Measurements from ENCODE around the gene ATP6V1E1. TPM values are rescaled to one million over a fixed set of nuclear protein-coding genes. Genes with fewer than 3 reads are reported as not detected.

The ATP6V1E1 gene
- total and polyA plus RNA-seq, 2 of the 13 experiments (the other 11 are each of a cell fraction or from before 2014, with no cell fraction given), result 69.3 to 90.9 TPM

DNA sequence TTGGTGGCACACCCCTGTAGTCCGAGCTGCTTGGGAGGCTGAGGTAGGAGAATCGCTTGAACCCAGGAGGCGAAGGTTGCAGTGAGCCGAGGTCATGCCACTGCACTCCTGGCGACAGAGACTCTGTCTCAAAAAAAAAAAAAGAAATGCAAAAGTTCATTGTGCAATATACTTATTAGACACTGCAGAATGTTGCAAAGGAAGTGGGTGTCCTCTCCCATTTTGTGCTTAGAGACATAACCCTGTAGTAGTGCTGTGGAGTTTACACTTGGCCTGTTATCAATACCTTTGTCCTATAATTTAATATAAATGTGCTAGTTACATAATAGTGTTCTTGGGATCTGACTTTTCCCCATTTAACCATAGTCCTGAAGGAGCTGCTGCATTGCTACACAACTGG is 19.4 kb upstream of the ATP6V1E1 start:
- no peak overlapping the region for H3K4me3 ChIP-seq (replicated peaks in 1 of 3; ENCODE audit: insufficient read depth in 1 of 3, low read depth in 2 of 3, low read length in 3 of 3)
- H4K20me1 ChIP-seq (ENCODE audit: insufficient read depth, low read length), result no peaks in the 10 kb centered on the region
- intact Hi-C loops (cut with micrococcal nuclease; ENCODE audit: unreplicated experiment) (no loop called here), in situ Hi-C loops (cut with HindIII; ENCODE audit: extremely low pct_ligation_motif_present, low pct_unique_long_range_greater_than_20kb) (no loop called here)
- H3K79me2 ChIP-seq (ENCODE audit: insufficient read depth, low read length), result no peaks in the 10 kb centered on the region
- no peak overlapping the region for H2AFZ ChIP-seq (ENCODE audit: low read length)
- no peak for DNase-seq (ENCODE audit: low spot score)
- ChIA-PET CTCF (ENCODE audit: low intra/inter-chr PET ratio, low total read pairs) (no interaction called here), POLR2A (interaction anchor here (1.7 kb wide), 1 partner anchor 9 kb away, joined by 8 read pairs; the partner anchor contains the start of gene BCL2L13)
- no peak for ATAC-seq
- TF ChIP-seq ZKSCAN5 (CRISPR knock-in tag; IDR thresholded peaks at IDR 0.05), result no peak
- TF ChIP-seq CEBPB (IDR thresholded peaks at IDR 0.05; ENCODE audit: borderline replicate concordance, low read depth, low read length), result 0 out of 2 replicates have a peak, but pooled peaks have one; percentile 6
- TF ChIP-seq, protein P1, sequence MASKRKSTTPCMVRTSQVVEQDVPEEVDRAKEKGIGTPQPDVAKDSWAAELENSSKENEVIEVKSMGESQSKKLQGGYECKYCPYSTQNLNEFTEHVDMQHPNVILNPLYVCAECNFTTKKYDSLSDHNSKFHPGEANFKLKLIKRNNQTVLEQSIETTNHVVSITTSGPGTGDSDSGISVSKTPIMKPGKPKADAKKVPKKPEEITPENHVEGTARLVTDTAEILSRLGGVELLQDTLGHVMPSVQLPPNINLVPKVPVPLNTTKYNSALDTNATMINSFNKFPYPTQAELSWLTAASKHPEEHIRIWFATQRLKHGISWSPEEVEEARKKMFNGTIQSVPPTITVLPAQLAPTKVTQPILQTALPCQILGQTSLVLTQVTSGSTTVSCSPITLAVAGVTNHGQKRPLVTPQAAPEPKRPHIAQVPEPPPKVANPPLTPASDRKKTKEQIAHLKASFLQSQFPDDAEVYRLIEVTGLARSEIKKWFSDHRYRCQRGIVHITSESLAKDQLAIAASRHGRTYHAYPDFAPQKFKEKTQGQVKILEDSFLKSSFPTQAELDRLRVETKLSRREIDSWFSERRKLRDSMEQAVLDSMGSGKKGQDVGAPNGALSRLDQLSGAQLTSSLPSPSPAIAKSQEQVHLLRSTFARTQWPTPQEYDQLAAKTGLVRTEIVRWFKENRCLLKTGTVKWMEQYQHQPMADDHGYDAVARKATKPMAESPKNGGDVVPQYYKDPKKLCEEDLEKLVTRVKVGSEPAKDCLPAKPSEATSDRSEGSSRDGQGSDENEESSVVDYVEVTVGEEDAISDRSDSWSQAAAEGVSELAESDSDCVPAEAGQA (IDR thresholded peaks at IDR 0.05; ENCODE audit: low read depth), result no peak
- TF ChIP-seq, protein P1 (CRISPR knock-in tag; IDR thresholded peaks at IDR 0.05; ENCODE audit: borderline replicate concordance), result no peak
- TF ChIP-seq EED (CRISPR knock-in tag; IDR thresholded peaks at IDR 0.05), result no peak
- TF ChIP-seq, protein P2, sequence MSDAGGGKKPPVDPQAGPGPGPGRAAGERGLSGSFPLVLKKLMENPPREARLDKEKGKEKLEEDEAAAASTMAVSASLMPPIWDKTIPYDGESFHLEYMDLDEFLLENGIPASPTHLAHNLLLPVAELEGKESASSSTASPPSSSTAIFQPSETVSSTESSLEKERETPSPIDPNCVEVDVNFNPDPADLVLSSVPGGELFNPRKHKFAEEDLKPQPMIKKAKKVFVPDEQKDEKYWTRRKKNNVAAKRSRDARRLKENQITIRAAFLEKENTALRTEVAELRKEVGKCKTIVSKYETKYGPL (CRISPR knock-in tag; IDR thresholded peaks at IDR 0.05), result no peak
- no peak for TF ChIP-seq PHB2 (IDR thresholded peaks at IDR 0.05; ENCODE audit: partially characterized antibody)
- TF ChIP-seq, protein P3, sequence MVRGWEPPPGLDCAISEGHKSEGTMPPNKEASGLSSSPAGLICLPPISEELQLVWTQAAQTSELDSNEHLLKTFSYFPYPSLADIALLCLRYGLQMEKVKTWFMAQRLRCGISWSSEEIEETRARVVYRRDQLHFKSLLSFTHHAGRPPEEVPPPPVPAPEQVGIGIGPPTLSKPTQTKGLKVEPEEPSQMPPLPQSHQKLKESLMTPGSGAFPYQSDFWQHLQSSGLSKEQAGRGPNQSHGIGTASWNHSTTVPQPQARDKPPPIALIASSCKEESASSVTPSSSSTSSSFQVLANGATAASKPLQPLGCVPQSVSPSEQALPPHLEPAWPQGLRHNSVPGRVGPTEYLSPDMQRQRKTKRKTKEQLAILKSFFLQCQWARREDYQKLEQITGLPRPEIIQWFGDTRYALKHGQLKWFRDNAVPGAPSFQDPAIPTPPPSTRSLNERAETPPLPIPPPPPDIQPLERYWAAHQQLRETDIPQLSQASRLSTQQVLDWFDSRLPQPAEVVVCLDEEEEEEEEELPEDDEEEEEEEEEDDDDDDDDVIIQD (CRISPR knock-in tag; IDR thresholded peaks at IDR 0.05; ENCODE audit: low read depth), result no peak
- H3K36me3 ChIP-seq (replicated peaks in 1 of 2; ENCODE audit: control insufficient read depth in 1 of 2, insufficient read depth in 2 of 2, low read length in 2 of 2), result no peaks in the 10 kb centered on the region
- H3K9me3 ChIP-seq (ENCODE audit: low read length), result no peaks in the 10 kb centered on the region
- H3K9ac ChIP-seq (ENCODE audit: insufficient read depth, low read depth, low read length), result no peak overlapping the region
- no peak for FAIRE-seq
- no peak overlapping the region for H3K27ac ChIP-seq (ENCODE audit: extremely low read length, insufficient read depth, low read length)
- no TSS peak for BruUV-seq (replicated peaks)
- no peaks in the 10 kb centered on the region for H3K4me1 ChIP-seq (ENCODE audit: insufficient read depth, low read length)
- 95% methylated on average over 5 of the region's 5 CpGs for WGBS (ENCODE audit: low lambda C conversion rate)
- H3K27me3 ChIP-seq (ENCODE audit: control insufficient read depth in 1 of 2, insufficient read depth in 2 of 2, low read length in 2 of 2), result no peaks in the 10 kb centered on the region
- no peak overlapping the region for H3K4me2 ChIP-seq (ENCODE audit: low read depth, low read length)

Data from HepG2 (cell line).